PFSK-1 (cell line): ENCODE results near the gene C1orf52.

Experiments used
- FOXP2 ChIP-seq: optimal IDR thresholded peaks from 2 replicates; pipeline ENCODE3; 2011; ENCODE audit warnings: borderline replicate concordance, control low read depth, inconsistent platforms; ENCODE audit not compliant: insufficient read depth; ENCODE audit errors: extremely low read length, extremely low read depth
- POLR2AphosphoS5 ChIP-seq: IDR thresholded peaks from 2 replicates; pipeline ENCODE4 v1.6.1; 2012; ENCODE audit warnings: low read depth, mild to moderate bottlenecking, control low read depth, low read length, moderate library complexity
- REST ChIP-seq, 2 experiments: IDR thresholded peaks; 2 replicates each; pipeline versions ENCODE4 v1.6.1 to v1.8.0; 2011 to 2012; ENCODE audit warnings: low read depth in 2 of 2, low read length in 2 of 2, control low read depth in 1 of 2, inconsistent platforms in 1 of 2, mild to moderate bottlenecking in 1 of 2, moderate library complexity in 1 of 2; ENCODE audit not compliant: insufficient read depth in 1 of 2
- SIN3A ChIP-seq: IDR thresholded peaks from 2 replicates; pipeline ENCODE4 v1.6.1; 2012; ENCODE audit warnings: mild to moderate bottlenecking, low read length, moderate library complexity, borderline replicate concordance; ENCODE audit not compliant: insufficient read depth
- TAF1 ChIP-seq: IDR thresholded peaks from 2 replicates; pipeline ENCODE4 v1.6.1; 2012; ENCODE audit warnings: low read length, control low read depth, borderline replicate concordance; ENCODE audit not compliant: insufficient read depth

GRCh38 chr1:85300140-85300539 is 40.7 kb upstream of the C1orf52 start:
- TF ChIP-seq SIN3A (no peak), POLR2AphosphoS5 (no peak), TAF1 (no peak), REST (IDR thresholded peaks at IDR 0.05; ENCODE audit: insufficient read depth in 1 of 2, low read depth in 2 of 2, low read length in 2 of 2) (no peak), FOXP2 (no peak)
